TTC549 (cell line): ENCODE results near the gene TTYH2.
"Not testable (repeated sequence)": the region's sequence is repeated elsewhere in the genome, so short reads cannot be mapped to it uniquely, and the experiment has no call there.

Experiments used
- FAIRE-seq: peaks from 2 replicates; lab custom pipeline; 2012; peaks lifted over from hg19 to GRCh38; lab: Jason Lieb, UNC

Gene TTYH2

DNA sequence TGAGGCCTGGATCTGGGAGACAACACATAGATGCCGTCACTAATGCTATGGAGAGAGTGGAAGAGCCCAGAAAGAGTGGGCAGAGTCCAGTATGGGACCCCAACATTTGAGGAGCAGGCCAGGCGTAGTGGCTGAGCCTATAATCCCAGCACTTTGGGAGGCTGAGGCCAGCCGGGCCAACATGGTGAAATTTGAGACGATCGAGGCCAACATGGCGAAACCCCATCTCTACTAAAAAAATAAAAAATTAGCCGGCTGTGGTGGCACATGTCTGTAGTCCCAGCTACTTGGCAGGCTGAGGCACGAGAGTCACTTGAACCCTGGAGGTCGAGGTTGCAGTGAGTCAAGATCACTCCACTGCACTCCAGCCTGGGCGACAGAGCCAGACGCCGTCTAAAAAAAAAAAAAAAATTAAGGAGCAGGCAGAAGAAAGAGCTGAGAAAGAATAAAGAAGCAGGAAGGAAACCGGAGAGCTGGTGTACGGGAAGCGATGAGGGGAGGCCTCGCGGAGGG, 54.7 kb downstream of the TTYH2 start:
- no peak for FAIRE-seq

DNA sequence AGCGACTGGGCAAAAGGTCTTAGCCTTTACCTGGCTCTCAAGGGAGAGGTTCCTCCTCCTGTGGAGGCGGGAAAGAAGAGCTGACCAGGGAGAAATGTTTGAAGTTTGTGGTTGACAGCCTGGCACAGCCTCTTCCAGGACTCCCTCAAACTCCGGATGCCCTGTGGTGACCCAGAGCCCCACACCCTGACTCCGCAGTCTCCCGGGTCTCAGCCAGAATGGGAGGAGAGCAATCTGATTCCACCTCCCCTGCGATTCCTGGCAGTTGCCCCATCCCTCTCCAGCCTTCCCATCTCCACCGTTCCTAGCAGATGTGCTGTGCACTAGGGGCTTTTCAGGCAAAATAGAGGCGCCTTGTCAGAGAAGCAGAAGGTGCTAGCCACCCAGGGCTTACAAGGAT, 55.2 kb downstream of the TTYH2 start:
- FAIRE-seq, result no peak

DNA sequence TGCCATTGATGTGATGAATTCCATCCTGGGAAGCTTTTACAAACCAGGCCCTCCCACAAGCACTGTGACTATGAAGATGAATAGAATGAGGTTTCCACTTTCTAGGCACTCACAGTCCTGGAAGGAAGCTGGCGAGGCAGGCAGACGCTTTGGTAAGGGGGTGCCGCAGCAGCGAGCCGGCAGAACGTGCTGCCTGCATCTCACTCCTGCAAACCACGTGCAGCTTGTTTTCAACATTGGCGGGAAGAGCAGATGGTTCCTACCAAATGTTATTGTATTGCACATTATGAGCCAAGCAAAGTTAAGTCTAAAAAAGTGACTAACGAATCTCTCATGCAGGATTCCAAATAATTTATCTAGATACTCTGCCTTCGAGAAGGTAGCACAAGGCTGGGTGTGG, 57.0 kb downstream of the TTYH2 start:
- no peak for FAIRE-seq

DNA sequence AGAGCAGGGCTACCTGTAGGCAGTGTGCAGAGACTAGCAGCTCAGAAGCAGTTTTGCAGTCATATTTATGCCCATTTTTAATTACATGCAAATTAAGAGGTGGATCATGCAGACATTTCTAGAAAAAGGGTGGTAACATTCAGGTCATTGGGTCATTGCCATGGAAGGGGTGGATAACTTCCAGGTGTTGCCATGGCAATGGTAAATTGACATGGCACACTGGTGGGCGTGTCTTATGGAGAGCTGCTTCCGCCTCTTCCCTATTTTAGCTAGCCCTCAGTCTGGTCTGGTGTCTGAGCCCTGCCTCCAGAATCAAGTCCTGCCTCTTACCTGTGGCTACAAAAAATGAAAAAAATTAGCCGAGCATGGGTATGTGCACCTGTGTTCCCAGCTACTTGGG, 57.9 kb downstream of the TTYH2 start:
- no peak for FAIRE-seq

DNA sequence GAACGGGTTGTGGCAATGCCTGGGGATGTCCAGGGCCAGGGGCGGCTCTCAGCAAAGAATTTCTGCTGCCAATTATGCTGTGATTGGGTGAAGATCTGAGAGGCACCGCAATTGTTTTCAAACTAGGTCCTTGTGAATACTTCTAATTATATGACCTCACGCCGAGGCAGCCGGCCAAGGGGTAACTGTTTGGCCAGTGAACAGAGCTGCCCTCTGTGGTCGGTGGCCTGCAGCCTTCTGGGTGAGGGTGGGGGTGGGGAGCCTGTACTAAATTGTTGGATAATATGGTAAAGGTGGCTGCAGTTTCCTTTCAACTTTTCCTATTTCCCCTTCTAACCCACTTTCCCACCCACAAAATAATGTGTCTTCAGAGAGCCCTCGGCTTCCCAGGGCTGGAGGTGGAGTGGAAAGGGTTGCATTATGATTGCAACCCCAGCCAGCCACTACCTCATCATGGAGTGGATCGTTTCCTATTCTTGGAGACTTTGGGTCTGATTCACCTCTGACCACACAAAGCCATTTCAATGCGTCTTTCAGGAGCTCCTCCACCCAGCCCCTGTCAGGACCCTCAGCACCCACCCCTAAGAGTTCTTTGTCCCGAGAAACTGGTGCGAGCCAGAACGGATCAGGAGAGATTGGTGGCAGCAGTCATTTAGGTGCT, 58.7 kb downstream of the TTYH2 start:
- FAIRE-seq, result no peak

DNA sequence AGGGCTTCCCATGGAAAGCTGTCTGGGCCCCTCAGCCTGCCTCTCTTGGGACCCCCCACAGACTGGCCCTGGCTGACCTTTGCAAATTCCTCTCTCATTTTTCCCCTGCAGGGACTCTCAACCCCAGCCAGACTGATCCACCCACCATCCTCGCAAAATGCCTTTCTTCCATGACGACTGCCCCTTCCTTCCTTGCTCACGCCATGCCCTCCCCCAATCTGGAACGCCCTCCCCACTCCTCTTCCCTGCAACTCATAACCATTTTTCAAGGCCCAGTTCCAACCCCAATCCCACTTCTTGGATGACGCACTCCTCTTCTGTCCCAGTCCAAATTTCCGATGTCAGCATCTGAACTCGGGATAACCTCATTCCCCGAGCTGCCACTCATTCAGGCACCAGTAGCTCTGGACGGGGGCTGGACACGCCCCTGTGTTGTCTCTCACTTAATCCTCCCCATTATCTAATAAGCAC, 59.4 kb downstream of the TTYH2 start:
- FAIRE-seq, result no peak

DNA sequence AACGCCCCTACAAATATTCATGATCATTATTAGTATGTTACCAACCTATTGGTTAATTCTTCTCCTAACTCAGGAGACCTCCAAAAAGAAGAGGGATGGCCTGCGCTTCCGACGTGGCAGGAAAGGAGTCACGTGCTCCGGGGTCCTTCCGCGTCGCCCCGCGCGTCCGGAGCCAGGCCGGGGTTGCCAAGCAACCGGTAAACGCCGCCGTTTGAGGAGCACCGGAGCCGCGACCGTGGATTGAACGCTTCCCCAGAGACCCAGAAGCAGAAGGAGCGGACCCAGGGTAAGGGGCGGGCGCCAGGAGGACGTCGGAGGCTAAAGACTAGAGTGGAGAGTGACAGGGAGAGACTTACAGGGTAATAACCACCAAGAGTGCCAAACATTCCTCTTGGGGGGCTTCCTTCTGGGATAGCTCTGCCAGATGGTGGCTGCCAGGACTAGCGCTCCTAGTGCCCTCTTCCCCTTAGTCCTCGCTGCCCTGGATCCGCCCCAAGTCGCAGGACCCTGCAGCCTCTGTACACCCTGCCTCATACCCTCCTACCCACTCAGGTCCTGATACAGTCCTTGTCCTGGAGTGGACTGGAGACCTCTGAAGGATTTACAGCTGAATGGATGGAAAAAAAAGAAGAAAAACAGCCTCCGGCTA, 60.8 kb downstream of the TTYH2 start, which contains the start of gene DNAI2:
TSS of gene DNAI2 (plus strand) at position 175 of the 649 bp plus-strand sequence. CDS start 7,584 bp downstream, outside the sequence.
- no peak for FAIRE-seq

DNA sequence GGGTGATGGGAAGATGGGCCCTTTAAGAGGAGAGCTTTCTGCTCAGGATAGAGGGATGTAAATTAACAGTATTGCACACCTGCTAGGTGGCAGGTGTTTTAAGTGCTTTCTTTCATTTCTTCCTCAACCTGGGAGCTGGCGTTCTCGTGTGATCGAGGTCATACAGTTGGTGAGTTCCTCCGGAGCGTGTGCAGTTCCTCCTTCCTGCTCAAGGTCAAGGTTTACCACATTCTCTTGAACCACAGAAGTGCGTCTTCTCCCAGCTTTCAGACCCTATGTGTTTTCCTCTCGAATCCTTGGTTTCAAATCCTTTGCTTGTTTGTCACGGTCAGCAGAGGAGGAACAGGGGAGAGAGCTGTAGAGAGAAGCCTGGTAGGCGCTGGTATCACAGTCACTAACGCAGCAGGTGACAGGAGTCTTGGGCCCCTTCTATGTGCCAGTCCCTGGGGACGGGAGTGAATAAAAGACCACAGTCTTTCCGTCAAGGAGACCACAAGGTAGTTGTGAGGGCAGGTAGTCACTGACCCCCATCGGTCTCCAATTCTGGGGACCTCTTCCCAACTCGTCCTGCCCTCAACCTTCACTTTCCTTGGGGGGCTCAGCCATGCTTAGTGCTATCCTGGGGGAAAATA, 61.5 kb downstream of the TTYH2 start:
- FAIRE-seq, result no peak

DNA sequence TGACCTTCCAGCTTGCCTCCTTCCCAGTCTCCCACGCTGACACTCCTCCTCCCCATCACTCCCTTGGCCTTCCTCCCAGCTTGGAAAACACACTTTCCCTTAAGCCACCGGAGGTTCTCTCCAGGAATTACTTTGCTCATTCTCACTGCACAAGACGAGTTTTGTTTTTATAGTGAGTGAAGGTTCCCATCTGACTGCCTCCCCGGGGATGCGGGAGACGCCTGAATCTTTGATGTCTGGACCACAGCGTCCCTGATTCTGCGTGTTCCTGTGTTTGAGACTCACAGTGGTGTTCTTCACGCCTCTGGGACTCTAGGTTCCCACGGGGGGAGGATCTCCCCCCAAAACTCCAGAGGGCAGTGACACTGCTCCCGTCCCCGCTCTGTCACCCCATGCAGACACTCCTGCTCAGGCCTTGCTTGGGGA, 62.7 kb downstream of the TTYH2 start:
- FAIRE-seq, result no peak

DNA sequence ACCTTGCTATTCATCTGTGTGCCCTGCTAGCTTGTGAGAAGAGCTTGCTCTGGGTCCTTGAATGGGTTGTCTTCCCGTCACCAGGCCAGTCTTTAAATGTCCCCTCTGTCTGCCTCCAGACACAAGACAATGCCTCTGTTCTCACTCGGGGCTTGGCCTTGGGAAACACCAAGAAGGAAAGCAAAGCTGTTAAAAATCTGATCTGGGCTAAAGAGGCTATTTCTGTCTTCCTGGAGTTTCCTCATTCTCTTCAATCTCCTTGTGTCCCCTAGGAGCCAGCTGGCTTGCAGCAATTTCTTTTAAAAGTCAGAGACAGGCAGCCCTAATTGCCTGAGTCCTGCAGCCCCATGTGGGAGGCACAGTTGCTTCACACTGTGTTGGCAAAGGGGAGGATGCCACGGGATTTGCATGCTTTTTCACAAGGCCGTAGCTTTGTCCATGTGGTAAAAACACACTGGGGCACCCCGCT, 63.2 kb downstream of the TTYH2 start:
- no peak for FAIRE-seq

DNA sequence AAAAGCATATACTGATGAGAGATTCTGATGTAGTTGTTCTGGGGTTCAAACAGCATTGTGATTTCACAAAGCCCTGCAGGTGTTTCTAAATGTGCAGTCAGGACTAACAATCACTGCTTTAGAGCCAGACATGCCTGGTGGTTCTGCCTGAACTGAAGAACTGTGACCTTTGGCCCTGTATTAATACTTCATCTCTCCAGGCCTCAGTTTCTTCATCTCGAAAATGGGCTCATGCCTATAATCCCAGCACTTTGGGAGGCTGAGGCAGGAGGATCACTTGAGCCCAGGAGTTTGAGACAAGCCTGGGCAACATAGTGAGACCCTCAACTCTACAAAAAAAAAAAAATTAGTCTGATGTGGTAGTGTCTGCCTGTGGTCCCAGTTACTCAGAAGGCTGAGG, 64.6 kb downstream of the TTYH2 start:
- FAIRE-seq, result no peak

DNA sequence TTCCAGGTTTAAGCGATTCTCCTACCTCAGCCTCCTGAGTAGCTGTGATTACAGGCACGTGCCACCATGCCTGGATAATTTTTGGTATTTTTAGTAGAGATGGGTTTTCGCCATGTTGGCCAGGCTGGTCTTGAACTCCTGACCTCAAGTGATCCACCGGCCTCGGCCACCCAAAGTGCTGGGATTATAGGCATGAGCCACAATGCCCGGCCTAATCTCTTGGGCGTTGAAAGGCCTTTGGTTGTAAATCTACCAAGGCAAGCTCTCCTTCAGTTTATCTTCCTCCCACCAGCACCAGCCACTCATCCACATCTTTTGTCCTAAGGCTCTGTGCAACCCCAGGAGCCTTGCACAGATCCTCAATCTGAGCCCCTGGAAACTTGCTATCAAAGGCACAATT, 66.2 kb downstream of the TTYH2 start:
- not testable (repeated sequence) for FAIRE-seq

DNA sequence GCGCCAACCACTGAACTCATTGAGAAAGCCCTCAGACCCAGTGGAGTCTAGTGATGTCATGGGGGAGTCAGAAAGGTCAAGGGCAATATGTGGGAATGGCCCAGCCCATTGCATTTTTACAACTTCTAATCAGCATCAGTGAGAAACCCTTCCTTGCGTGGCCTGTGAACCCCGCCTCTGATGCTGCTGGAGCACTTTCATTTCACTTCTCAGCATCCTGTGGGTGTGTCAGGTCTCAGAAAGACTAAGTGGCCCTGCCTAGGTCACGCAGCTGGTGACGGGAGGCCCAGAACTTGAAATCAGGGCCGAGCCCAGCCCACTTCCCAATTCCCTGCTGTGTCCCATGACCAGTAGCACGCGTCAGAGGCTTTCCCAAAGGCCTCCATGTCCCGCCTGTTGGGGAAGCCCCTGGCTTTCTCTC, 66.7 kb downstream of the TTYH2 start:
- no peak for FAIRE-seq

DNA sequence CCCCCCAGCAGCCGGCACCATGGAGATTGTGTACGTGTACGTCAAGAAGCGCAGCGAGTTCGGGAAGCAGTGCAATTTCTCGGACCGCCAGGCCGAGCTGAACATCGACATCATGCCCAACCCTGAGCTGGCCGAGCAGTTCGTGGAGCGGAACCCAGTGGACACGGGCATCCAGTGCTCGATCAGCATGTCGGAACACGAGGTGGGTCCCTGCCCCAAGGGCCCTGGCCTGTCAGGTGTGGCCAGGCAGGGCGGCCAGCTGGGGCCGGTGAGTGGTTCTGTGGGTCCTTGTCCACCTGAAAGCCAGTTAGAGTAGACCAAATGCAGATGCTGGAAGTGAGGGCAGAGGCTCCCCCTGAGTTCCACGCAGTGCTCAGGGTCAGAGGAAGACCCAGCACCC, 68.4 kb downstream of the TTYH2 start:
- no peak for FAIRE-seq

DNA sequence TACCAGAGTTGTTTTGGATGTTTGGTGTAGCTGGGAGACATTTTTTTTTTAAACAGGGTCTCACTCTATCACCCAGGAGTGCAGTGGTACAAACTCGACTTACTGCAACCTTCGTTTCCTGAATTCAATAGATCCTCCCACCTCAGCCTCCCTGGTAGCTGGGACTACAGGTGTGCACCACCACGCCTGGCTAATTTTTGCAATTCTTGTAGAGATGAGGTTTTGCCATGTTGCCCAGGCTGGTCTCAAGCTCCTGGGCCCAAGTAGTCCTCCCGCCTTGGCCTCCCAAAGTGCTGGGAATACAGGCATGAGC, 68.9 kb downstream of the TTYH2 start:
- not testable (repeated sequence) for FAIRE-seq

DNA sequence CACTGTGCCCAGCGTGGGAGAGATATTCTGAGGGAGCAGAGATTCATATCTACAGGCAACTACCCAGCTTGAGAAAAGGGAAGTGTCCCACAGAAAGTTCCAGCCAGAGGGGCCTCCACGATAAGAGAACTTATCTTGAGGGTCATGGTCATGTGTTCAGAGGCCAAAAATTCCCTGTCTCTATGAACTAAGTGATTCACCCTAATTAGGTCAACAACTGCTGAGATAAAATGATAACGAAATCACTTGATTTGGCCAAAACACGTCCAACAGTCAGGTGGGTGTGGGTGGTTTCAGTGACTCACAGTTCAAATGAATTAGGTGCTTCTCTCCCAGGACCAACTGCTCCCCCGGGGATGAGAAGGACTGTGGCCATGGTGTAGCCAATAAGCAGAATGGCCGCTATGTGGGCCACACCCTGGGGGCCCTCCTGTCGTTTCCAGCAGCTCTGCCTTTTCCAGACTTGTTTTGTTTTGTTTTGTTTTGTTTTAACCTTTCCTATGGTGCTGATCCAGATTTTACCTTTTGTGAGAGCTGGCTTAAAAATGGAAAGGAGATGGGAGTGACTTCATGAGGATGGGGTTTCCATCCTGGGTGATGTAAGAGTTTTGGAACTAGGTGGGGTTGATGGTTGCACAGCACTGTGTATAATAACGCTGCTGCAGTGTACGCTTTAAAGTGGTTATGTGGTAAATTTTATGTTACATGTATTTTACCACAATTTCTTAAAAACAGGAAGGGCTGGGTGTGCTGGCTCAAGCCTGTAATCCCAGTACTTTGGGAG, 69.4 kb downstream of the TTYH2 start:
- FAIRE-seq, result no peak

DNA sequence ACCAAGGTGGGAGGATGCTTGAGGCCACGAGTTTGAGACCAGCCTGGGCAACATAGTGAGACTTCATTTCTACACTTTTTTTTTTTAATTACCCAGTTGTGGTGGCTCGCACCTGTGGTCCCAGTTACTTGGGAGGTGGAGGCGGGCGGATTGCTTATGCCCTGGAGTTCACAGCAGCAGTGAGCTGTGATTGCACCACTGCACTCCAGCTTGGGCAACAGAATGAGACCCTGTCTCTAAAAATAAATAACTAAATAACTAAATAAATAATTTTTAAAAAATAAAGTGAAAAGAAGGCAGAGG, 70.0 kb downstream of the TTYH2 start:
- no peak for FAIRE-seq

DNA sequence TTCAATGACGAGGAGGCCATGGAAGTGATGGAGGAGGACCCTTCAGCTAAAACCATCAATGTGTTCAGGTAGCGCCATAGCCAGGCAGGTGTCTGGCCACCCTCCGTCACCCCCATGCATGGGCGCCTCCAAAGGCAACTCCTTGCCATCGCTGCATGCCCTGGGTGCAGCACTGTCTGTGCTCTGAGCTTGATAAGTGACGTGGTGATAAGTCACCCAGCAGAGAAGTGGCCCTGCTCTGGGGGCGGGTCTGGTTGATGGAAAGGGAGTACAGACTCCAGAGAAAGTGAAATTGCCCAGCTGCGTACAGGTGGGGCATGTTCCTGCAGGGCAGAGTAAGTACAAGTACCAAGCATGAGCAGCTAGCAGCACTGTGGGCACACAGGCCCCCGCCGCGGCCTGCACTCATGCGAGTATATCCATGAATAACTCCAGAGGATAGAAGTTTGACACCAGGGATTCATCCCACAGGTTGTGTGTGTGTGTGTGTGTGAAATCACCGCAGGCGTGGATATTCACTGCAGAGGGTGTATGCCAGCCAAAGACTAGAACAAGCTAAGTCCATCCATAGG, 73.7 kb downstream of the TTYH2 start:
- no peak for FAIRE-seq

DNA sequence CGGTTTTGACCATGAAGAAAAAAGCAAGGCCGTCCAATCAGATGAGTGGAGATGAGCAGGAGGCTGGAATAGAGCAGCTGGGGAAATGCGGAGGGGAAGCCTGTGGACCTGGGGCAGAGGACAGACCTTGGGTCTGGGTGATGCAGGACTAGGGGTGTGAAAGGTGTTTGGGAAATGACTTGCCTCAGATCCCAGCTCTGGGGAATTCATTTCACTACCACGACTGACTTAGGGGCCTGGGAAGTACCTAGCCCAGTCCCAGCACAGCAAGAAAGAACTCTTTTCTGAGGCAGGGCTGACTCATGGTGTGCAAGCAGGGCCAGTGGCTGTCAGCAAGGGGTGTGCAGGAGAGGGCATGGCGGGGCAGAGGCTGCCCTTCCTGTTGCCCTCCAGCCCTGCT, 75.4 kb downstream of the TTYH2 start:
- FAIRE-seq, result no peak

DNA sequence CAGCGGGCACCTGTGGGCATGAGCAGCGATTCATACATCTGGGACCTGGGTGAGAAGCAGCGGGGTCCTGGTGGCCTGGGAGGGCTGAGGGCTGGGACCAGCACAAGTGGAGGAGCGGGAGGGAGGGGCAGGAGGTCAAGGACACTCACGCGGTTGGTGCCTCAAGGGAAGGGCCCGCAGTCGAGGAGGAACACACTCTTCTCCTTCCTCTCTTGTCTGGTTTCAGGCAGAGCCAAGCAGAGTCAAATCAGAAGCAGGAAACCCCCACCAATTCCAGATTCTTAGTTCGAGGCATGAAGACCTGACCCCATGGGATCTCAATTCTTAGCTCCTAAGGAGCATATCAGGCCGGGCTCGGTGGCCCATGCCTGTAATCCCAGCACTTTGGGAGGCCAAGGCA, 76.3 kb downstream of the TTYH2 start:
- no peak for FAIRE-seq

DNA sequence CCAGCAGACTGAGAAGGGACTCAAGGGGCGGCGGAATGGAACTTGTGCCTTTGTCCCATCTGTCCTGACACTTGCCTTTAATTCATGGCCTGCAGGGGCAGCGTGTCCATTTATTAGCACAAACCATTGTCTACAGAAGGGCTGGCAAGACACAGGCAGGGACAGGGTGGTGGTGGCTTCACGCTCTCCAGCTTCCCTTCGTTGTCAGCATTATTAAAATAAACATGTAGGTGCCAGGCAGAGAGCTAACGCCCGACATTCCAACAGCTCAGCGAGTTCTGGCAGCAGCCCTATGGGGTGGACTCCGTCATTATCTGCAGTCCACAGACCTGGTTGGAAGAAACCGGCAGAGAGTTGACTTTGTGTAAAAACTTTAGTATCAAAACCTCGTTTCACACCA, 77.0 kb downstream of the TTYH2 start:
- FAIRE-seq, result no peak

DNA sequence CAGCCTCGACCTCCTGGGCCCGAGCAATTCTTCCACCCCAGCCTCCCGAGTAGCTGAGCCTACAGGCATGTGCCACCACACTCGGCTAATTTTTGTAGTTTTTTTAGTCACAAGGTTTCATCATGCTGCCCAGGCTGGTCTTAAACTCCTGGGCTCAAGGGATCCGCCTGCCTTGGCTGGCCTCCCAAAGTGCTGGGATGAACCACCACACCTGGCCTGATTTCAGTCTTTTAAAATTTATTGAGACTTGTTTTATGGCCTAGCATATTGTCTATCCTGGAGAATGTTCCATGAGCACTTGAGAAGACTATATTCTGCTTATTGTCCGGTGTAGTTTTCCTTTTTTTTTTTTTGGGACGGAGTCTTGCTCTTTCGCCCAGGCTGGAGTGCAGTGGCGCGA, 79.1 kb downstream of the TTYH2 start:
- FAIRE-seq, result no peak
